ENCODE measurements around the gene DDAH2.

The DDAH2 gene

DNA sequence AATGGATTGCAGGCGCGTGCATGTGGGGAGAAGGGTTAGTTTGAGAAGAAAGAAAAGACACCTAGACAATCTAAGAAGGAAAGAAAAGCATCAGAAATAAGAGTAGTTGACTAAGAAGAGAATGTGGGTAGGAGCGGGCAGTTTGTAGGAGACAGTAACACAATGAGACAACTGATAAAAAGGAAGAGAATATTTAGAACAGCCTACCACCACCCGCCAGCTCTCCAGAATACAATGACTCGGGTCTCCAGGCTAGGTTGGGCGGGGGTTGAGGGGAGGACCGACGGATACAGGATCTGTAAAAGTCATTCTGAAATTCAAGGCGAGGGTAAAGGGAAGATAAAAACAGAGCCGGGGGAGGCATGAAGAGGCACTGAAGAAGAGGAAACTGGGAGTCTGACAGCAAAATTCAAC lies 26.7 kb downstream of the DDAH2 start:
- ATAC-seq, result no peak
- Mint-ChIP-seq H3K4me3 (peak overlapping the region; percentile 98), H3K27me3 (no peaks in the 10 kb centered on the region)

GRCh38 chr6:31701666-31702404 lies 27.3 kb downstream of the DDAH2 start:
- peaks cover 34% of the 10 kb centered on the region for H3K4me1 Mint-ChIP-seq
- no peak for DNase-seq
- ATAC-seq, result no peak
- peak overlapping the region; percentile 98 for H3K4me3 Mint-ChIP-seq
- H3K27me3 Mint-ChIP-seq, result no peaks in the 10 kb centered on the region
- no peaks in the 10 kb centered on the region for H3K9me3 Mint-ChIP-seq
- peak overlapping the region; percentile 93 for H3K27ac Mint-ChIP-seq
- H3K36me3 Mint-ChIP-seq (ENCODE audit: low read depth), result peaks cover 11% of the 10 kb centered on the region

More for the DNA sequence above, 26.7 kb downstream of the DDAH2 start:
- DNase-seq, result peak; percentile 31
- Mint-ChIP-seq H3K27ac (peak overlapping the region; percentile 93), H3K9me3 (no peaks in the 10 kb centered on the region), H3K4me1 (peaks cover 32% of the 10 kb centered on the region), H3K36me3 (ENCODE audit: low read depth) (peaks cover 9% of the 10 kb centered on the region)

DNA sequence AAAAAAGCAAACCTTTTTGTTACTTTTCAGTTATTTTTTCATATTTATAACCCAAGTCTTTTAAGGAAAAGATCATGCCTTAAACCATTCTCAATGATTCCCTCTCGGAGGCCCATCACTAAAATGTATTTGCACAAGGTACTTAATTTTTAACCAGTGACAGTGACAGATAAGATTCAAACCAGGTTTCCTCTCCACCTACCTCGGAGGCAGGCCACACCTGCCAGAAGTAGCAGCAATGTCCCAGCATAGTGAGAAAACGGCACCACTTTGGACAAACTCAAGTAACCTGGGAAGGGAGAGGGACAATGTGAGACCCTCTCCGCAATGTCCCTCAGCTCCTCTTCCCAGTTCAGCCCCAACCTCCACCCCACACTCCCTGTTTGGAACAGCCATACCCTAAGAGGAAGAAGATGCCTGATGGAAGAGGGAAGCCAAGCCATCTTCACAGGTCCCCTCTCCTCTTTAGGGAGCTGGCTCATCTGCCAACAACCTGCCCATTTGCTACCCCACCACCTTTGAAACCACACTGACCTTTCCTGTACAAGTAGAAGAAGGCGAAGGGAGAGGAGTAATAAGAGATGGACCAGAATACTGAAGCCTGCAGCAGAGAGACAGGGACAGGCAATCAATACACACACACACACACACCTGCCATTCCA lies 28.2 kb downstream of the DDAH2 start:
- H3K36me3 Mint-ChIP-seq (ENCODE audit: low read depth), result peaks cover 15% of the 10 kb centered on the region
- peak overlapping the region; percentile 14 for H3K27ac Mint-ChIP-seq

GRCh38 chr6:31697555-31697954 lies 31.5 kb downstream of the DDAH2 start:
- H3K4me3 Mint-ChIP-seq, result no peak overlapping the region
- peak overlapping the region; percentile 53 for H3K27ac Mint-ChIP-seq
- peaks cover 22% of the 10 kb centered on the region for H3K36me3 Mint-ChIP-seq (ENCODE audit: low read depth)
- ATAC-seq (peak; percentile 18), DNase-seq (no peak)
- H3K4me1 Mint-ChIP-seq, result peaks cover 27% of the 10 kb centered on the region
- H3K27me3 Mint-ChIP-seq, result no peaks in the 10 kb centered on the region
- H3K9me3 Mint-ChIP-seq, result no peaks in the 10 kb centered on the region

More for the DNA sequence above, 28.2 kb downstream of the DDAH2 start:
- peaks cover 34% of the 10 kb centered on the region for H3K4me1 Mint-ChIP-seq
- no peaks in the 10 kb centered on the region for H3K9me3 Mint-ChIP-seq
- peak overlapping the region; percentile 98 for H3K4me3 Mint-ChIP-seq
- DNase-seq (no peak), ATAC-seq (no peak)
- H3K27me3 Mint-ChIP-seq, result no peaks in the 10 kb centered on the region

GRCh38 chr6:31693535-31693934 lies 35.6 kb downstream of the DDAH2 start:
- no peak overlapping the region for H3K4me3 Mint-ChIP-seq
- H3K36me3 Mint-ChIP-seq (ENCODE audit: low read depth), result peaks cover 21% of the 10 kb centered on the region
- peaks cover 18% of the 10 kb centered on the region for H3K4me1 Mint-ChIP-seq
- ATAC-seq, result no peak
- no peak for DNase-seq
- no peak overlapping the region for H3K27ac Mint-ChIP-seq
- no peaks in the 10 kb centered on the region for H3K27me3 Mint-ChIP-seq
- H3K9me3 Mint-ChIP-seq, result no peaks in the 10 kb centered on the region

DNA sequence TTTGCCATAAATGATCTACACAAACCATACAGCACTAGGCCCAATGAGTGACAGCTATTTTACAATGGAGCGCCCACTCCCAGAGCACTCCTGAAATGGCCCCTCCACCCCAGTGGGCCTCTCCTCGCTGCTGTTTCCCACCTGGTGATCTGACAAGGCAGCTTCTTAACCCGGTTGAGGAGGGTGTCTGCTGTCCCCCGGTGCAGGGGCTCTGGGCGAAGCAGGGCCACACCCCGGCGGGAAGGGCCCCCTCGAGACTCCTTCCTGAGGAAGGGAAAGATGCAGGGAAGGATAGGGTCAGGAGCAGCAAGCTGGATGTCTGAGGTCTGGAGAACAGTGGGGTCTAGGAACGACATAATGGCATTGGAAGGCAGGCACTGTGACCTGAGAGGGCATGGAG lies 36.2 kb downstream of the DDAH2 start:
- H3K27ac Mint-ChIP-seq, result no peak overlapping the region
- ATAC-seq, result no peak
- no peaks in the 10 kb centered on the region for H3K27me3 Mint-ChIP-seq
- no peak for DNase-seq
- peaks cover 16% of the 10 kb centered on the region for H3K4me1 Mint-ChIP-seq
- no peaks in the 10 kb centered on the region for H3K9me3 Mint-ChIP-seq
- H3K36me3 Mint-ChIP-seq (ENCODE audit: low read depth), result peaks cover 20% of the 10 kb centered on the region
- no peak overlapping the region for H3K4me3 Mint-ChIP-seq

GRCh38 chr6:31692353-31692752 lies 36.7 kb downstream of the DDAH2 start:
- peaks cover 20% of the 10 kb centered on the region for H3K36me3 Mint-ChIP-seq (ENCODE audit: low read depth)
- ATAC-seq, result no peak
- H3K4me1 Mint-ChIP-seq, result peaks cover 11% of the 10 kb centered on the region
- H3K4me3 Mint-ChIP-seq, result no peak overlapping the region
- no peaks in the 10 kb centered on the region for H3K27me3 Mint-ChIP-seq
- H3K9me3 Mint-ChIP-seq, result no peaks in the 10 kb centered on the region
- no peak for DNase-seq
- H3K27ac Mint-ChIP-seq, result no peak overlapping the region

- H3K4me1 Mint-ChIP-seq, result peaks cover 10% of the 10 kb centered on the region
- DNase-seq (no peak), ATAC-seq (no peak)
- H3K27me3 Mint-ChIP-seq, result no peaks in the 10 kb centered on the region
- H3K9me3 Mint-ChIP-seq, result no peaks in the 10 kb centered on the region
- H3K4me3 Mint-ChIP-seq, result no peak overlapping the region
- H3K36me3 Mint-ChIP-seq (ENCODE audit: low read depth), result peaks cover 19% of the 10 kb centered on the region
- H3K27ac Mint-ChIP-seq, result no peak overlapping the region
Observed at GRCh38 chr6:31691564-31692108, 37.5 kb downstream of the DDAH2 start.

GRCh38 chr6:31691078-31691463 lies 38.0 kb downstream of the DDAH2 start:
- Mint-ChIP-seq H3K27me3 (no peaks in the 10 kb centered on the region), H3K4me3 (no peak overlapping the region), H3K27ac (no peak overlapping the region), H3K4me1 (peaks cover 10% of the 10 kb centered on the region), H3K9me3 (no peaks in the 10 kb centered on the region), H3K36me3 (ENCODE audit: low read depth) (peaks cover 18% of the 10 kb centered on the region)
- ATAC-seq (no peak), DNase-seq (no peak)

DNA sequence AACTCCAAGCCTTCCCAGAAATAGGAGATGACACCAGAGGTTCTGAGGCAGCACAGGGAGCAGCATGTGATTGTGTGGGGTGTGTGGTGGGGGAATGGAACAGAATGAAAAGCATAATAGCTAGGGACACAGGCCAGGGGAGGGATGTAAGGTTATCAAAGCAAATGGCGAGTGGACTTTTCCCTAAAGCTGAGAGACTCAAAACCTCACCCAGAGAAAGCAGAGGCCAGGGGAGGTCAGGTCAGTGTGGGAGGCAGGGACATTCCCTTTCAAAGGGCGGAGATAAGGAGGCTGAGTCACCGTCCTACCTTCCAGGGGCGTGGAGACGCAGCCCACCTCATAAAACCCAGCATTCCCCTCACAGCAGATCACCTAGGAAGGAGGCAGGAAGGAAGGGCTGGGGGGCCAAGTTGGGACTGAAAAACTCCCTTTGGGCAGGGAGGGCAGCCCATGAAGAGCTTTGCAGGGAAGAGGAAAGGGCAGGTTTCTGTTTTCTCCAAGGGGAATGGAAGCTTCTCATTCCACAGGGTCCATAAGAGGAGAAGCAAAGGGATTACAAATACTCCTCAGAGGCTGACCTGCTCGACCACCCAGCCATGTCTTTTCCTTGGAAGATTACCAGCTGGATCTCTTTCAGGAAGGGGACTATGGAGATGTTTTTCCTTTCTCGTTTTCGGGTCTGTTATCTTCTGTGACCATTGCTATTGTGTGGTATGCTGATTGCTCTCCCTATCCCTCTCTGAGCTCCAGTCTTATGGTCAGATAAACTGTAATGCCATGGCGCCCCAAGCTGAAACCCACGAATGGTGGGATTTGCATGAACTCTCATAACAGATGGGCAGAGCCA lies 38.6 kb downstream of the DDAH2 start:
- Mint-ChIP-seq H3K27ac (peak overlapping the region; percentile 59), H3K36me3 (ENCODE audit: low read depth) (peaks cover 15% of the 10 kb centered on the region), H3K4me3 (no peak overlapping the region), H3K27me3 (no peaks in the 10 kb centered on the region), H3K9me3 (no peaks in the 10 kb centered on the region), H3K4me1 (peaks cover 10% of the 10 kb centered on the region)
- ATAC-seq (peak; percentile 44), DNase-seq (no peak)

DNA sequence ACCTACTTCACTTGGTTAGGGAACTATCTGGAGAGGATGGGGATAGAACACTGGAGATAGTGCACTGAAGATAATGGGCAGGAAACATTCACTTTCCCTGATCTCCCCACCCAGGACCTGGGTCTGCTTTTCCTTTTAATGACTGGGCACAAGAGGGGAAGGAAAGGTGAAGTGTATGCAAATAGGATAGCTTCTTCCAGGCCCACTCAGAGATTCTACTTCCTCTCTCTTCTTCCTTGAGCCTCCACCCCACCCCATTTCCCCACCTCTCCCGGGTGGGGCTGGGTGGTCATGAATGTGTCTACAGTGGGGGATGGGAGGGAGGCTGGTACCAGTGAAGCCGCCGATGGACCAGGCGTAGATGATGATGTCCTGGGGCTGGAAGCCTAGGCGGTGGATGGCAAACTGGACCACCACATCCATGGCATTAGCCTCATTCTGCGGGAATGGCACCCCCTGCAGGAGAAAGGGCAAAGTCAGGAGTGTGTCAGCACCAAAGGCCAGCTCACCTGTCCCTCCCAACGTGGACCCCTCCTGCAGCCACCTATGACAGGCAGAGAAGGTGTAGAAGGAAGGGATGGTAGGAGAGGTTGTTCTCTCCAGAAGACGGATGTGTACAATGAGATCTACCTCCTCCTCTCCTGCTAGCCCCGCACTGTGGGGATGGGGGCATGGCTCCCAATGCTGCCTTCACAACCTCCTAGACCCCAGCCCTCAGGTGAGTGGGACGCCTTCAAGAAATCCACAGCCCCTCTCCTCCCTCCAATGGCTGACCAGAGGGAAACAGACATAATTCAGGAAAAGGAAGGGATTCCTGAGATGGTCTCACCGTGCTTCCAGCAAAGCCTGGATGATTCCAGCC lies 39.6 kb downstream of the DDAH2 start:
- H3K4me1 Mint-ChIP-seq, result peaks cover 10% of the 10 kb centered on the region
- H3K4me3 Mint-ChIP-seq, result no peak overlapping the region
- H3K36me3 Mint-ChIP-seq (ENCODE audit: low read depth), result peaks cover 11% of the 10 kb centered on the region
- DNase-seq (no peak), ATAC-seq (no peak)
- no peaks in the 10 kb centered on the region for H3K27me3 Mint-ChIP-seq
- no peaks in the 10 kb centered on the region for H3K9me3 Mint-ChIP-seq
- peak overlapping the region; percentile 59 for H3K27ac Mint-ChIP-seq

GRCh38 chr6:31687860-31688693 lies 41.0 kb downstream of the DDAH2 start:
- no peak for DNase-seq
- H3K4me1 Mint-ChIP-seq, result peaks cover 10% of the 10 kb centered on the region
- H3K27me3 Mint-ChIP-seq, result no peaks in the 10 kb centered on the region
- peaks cover 11% of the 10 kb centered on the region for H3K36me3 Mint-ChIP-seq (ENCODE audit: low read depth)
- no peak overlapping the region for H3K27ac Mint-ChIP-seq
- no peak for ATAC-seq
- no peaks in the 10 kb centered on the region for H3K9me3 Mint-ChIP-seq
- no peak overlapping the region for H3K4me3 Mint-ChIP-seq

DNA sequence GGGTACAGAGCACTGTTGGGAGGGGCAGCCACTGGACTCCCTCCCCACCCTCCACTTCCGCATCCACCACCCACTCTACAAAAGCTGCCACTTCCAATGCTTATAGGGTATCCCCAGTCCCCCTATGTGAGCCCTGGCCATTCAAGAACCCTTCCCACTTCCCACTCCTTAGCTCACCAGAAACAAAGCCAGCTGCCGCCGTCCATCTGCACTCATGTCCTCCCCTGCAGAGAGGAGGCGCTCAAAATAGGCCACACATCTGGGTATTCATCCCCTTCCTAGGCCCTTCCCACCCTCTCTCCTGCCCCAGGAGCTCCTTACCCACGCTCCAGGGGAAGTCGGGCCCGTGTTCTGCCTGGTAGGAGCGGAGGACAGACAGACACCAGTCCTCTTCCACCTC lies 41.8 kb downstream of the DDAH2 start:
- no peak for ATAC-seq
- no peak for DNase-seq
- H3K9me3 Mint-ChIP-seq, result no peaks in the 10 kb centered on the region
- no peak overlapping the region for H3K27ac Mint-ChIP-seq
- no peak overlapping the region for H3K4me3 Mint-ChIP-seq
- H3K36me3 Mint-ChIP-seq (ENCODE audit: low read depth), result peaks cover 11% of the 10 kb centered on the region
- peaks cover 10% of the 10 kb centered on the region for H3K4me1 Mint-ChIP-seq
- no peaks in the 10 kb centered on the region for H3K27me3 Mint-ChIP-seq
